Endothelial cell of umbilical vein (primary cell): ENCODE data around the gene CDK5R2. TPM values are rescaled to one million over a fixed set of nuclear protein-coding genes. Genes with fewer than 3 reads are reported as not detected.

Source experiments
- BruUV-seq: library from RNA; stranded (reverse); fragments of 400-500 nt; replicated peaks from 2 replicates; lab custom pipeline; 2021; lab: Mats Ljungman, UMichigan
- CTCF ChIA-PET: fragments of 300-600, 350-600 bp; sonication (Branson Sonifier 250); formaldehyde crosslinking; loops from one replicate; lab custom pipeline; 2021; ENCODE audit warnings: antibody characterized with exemption, inconsistent platforms; lab: Charles Lee
- POLR2A ChIA-PET: fragments of 300-600, 350-600 bp; sonication (Branson Sonifier 250); formaldehyde crosslinking; loops from one replicate; lab custom pipeline; 2021; ENCODE audit warnings: antibody characterized with exemption, inconsistent platforms; lab: Charles Lee
- DNase-seq: peaks from one replicate; pipeline ENCODE4 v3.0.0-alpha.2; 2011; ENCODE audit warnings: low read depth, low spot score
- FAIRE-seq: peaks from 2 replicates; lab custom pipeline; 2011; peaks lifted over from hg19 to GRCh38; lab: Jason Lieb, UNC
- H2AFZ ChIP-seq: 2 replicates; pipeline ENCODE4 v1.6.0; 2012; ENCODE audit warnings: low read depth, low read length, control low read depth, inconsistent platforms
- H3K27ac ChIP-seq: 2 replicates; pipeline ENCODE4 v1.5.1; 2011; ENCODE audit warnings: low read depth, mild to moderate bottlenecking, control low read depth, low read length, moderate library complexity; ENCODE audit not compliant: insufficient read depth
- H3K27me3 ChIP-seq, 2 experiments: 2 replicates each; pipeline versions ENCODE4 v1.6.0 to v1.6.1; 2011; ENCODE audit warnings: low read length in 2 of 2, mixed read lengths in 1 of 2; ENCODE audit not compliant: control insufficient read depth in 2 of 2, insufficient read depth in 2 of 2
- H3K36me3 ChIP-seq, 2 experiments: 2 replicates in 1 of 2; 3 replicates in 1 of 2; pipeline ENCODE4 v1.5.1; 2011; ENCODE audit warnings: low read length in 2 of 2, mild to moderate bottlenecking in 1 of 2, moderate library complexity in 1 of 2; ENCODE audit not compliant: control insufficient read depth in 2 of 2, insufficient read depth in 2 of 2; ENCODE audit errors: extremely low read depth in 1 of 2
- H3K4me1 ChIP-seq: 3 replicates; pipeline ENCODE4 v1.5.1; 2011; ENCODE audit warnings: mild to moderate bottlenecking, low read length; ENCODE audit not compliant: control insufficient read depth, insufficient read depth; ENCODE audit errors: extremely low read depth
- H3K4me2 ChIP-seq: 2 replicates; pipeline ENCODE4 v1.6.1; 2011; ENCODE audit warnings: low read length, control low read depth, mixed read lengths; ENCODE audit not compliant: insufficient read depth
- H3K4me3 ChIP-seq, 3 experiments: fragments of 200-600 bp in 1 of 3; sonication (generic), shearing (Covaris generic) in 1 of 3; replicated peaks in 1 of 3; 2 replicates each; pipeline ENCODE4 v1.5.1; 2011 to 2016; ENCODE audit warnings: control low read depth in 3 of 3, low read length in 3 of 3, mild to moderate bottlenecking in 2 of 3, inconsistent platforms in 1 of 3, low read depth in 1 of 3, moderate library complexity in 1 of 3; ENCODE audit not compliant: insufficient read depth in 1 of 3
- H3K79me2 ChIP-seq: 2 replicates; pipeline ENCODE4 v1.6.0; 2012; ENCODE audit warnings: low read length, inconsistent platforms; ENCODE audit not compliant: control insufficient read depth, insufficient read depth
- H3K9ac ChIP-seq: replicated peaks from 2 replicates; pipeline ENCODE3; 2011; ENCODE audit warnings: low read length, control low read depth; ENCODE audit not compliant: insufficient read depth; ENCODE audit errors: extremely low read depth
- H3K9me1 ChIP-seq: replicated peaks from 3 replicates; pipeline ENCODE4 v1.6.0; 2011; ENCODE audit warnings: mild to moderate bottlenecking, low read length; ENCODE audit not compliant: control insufficient read depth, insufficient read depth; ENCODE audit errors: extremely low read depth
- H3K9me3 ChIP-seq: replicated peaks from 2 replicates; pipeline ENCODE4 v1.5.1; 2012; ENCODE audit warnings: low read length, inconsistent platforms; ENCODE audit not compliant: control insufficient read depth, insufficient read depth
- H4K20me1 ChIP-seq: replicated peaks from 2 replicates; pipeline ENCODE3; 2011; ENCODE audit warnings: mild to moderate bottlenecking, low read length; ENCODE audit not compliant: control insufficient read depth, insufficient read depth; ENCODE audit errors: extremely low read depth
- EZH2 ChIP-seq: IDR thresholded peaks from 2 replicates; pipeline ENCODE4 v1.6.1; 2012; ENCODE audit warnings: borderline replicate concordance, low read depth, mild to moderate bottlenecking, moderate library complexity, low read length, inconsistent platforms; ENCODE audit not compliant: severe bottlenecking
- FOS ChIP-seq: IDR thresholded peaks from 2 replicates; pipeline ENCODE4 v1.6.1; 2011; ENCODE audit warnings: mild to moderate bottlenecking, low read length, moderate library complexity, borderline replicate concordance; ENCODE audit not compliant: insufficient read depth
- GATA2 ChIP-seq: IDR thresholded peaks from 2 replicates; pipeline ENCODE4 v1.7.0; 2011; ENCODE audit warnings: low read depth, mild to moderate bottlenecking, moderate library complexity, mixed read lengths, low read length; ENCODE audit not compliant: insufficient read length, insufficient read depth
- JUN ChIP-seq: IDR thresholded peaks from 2 replicates; pipeline ENCODE4 v1.6.1; 2011; ENCODE audit warnings: borderline replicate concordance, low read depth; ENCODE audit not compliant: insufficient read length, insufficient read depth
- MYC ChIP-seq: IDR thresholded peaks from one replicate; pipeline ENCODE4 v1.6.1; 2011; ENCODE audit warnings: mild to moderate bottlenecking, low read depth, low read length
- POLR2A ChIP-seq: IDR thresholded peaks from 2 replicates; pipeline ENCODE4 v1.6.1; 2012; ENCODE audit warnings: low read depth, mild to moderate bottlenecking, control low read depth, low read length
- POLR2AphosphoS5 ChIP-seq: IDR thresholded peaks from 2 replicates; pipeline ENCODE4 v1.6.1; 2012; ENCODE audit warnings: low read depth, mild to moderate bottlenecking, control low read depth, low read length, moderate library complexity; ENCODE audit not compliant: insufficient read depth
- dilution Hi-C: fragments of 300-500 bp; cut with MboI; formaldehyde crosslinking; loops from one replicate; pipeline ENCODE4 v1.15.0; 2019; ENCODE audit warnings: low sequenced_read_pairs; ENCODE audit not compliant: extremely low pct_ligation_motif_present
- intact Hi-C: fragments of 100-400 bp; cut with micrococcal nuclease; formaldehyde crosslinking; loops from one replicate; pipeline ENCODE4 v1.10.0; 2022
- polyA plus RNA-seq, 4 experiments: library from polyadenylated mRNA; depleted of rRNA in 3 of 4; stranded (reverse) in 3 of 4; unstranded in 1 of 4; fragments of >200 nt; gene quantifications; 2 replicates each; pipeline versions ENCODE4 v1.2.1 to v1.2.3, GENCODE V29; 2011 to 2012; ENCODE audit warnings: missing spikeins in 1 of 4
- total RNA-seq: library from RNA; stranded (reverse); gene quantifications from 2 replicates; pipeline ENCODE4 v1.2.3, GENCODE V29; 2021

Gene CDK5R2
- total and polyA plus RNA-seq, 2 donors (not counting 3 experiments of a cell fraction or from before 2014, with no cell fraction given) = 0.03 TPM; not detected in 1

DNA sequence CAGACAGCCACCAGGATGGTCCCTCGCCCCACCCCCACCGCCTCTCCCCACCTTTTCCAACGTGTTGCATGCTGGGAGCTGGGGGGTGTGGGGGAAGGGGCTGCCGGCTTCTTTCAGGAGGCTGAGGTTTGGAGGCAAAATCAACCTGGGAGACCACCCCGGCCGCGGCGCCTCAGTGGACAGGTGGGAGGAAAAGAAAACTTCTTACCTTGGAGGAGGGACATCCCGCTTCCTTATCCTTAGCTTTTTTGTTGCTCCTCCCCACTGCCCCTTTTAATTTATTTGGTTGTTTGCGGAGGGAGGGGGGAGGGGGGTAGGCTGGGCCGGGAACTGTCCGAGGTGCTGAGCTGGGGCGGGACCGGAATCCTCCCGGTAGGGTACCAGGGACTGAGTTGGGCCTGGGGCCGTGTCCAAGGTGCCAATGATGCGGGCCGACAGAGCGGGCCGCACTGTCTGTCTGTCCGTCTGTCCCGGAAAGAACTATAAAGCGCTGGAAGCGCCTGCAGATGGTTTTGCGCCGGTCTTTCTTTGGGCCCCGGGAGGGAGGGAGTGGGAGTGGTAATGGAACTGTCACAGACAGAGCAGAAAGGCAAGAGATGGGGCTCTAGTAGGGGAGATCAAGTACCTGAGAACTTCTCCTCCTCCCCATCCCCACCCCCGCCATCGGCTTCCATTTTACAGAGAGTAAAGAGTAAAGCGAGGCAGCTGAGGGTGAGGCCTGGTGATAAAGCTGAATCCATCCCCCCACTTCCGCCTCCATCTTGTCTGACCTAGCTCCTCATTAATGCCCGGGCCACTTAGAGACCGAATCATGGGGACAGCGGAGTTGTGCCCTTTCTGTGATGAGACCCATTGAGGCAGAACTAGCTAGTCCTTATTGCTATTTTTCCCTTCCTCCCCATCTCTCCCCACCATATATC lies 2.4 kb downstream of the CDK5R2 start:
- FAIRE-seq = no peak
- no TSS peak for BruUV-seq

DNA sequence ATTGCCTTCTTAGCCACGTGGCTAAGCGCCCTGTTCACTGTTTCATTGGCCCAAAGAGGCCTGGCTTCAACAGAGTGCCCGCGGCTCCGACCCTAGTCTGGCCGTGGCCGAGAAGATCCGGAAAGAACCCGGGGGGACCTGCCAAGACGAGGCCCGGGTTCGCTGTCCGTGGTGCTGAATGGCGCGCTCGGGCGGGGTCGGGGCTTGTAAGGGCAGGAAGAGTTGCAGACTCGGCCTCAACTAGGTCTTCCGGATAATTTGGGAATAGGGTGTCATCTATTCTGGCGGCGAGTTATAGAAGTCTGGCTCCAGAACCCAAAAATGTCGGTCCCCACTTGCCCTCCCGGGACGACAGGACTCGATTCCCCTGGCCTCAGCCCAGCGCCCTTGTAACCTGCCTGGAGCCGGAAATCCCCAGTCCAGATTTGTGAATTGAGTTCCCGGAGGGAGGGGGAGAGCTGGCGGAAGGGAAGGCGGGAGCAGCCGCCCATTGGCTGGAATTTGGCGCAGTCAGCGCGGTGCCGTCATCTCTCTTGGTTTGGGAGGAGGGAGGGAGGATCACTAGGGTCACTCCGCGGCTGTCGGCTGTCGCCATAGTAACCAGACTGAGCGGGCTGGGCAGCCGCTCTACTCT lies 3.5 kb downstream of the CDK5R2 start:
- no TSS peak for BruUV-seq
- Histone ChIP-seq H3K4me2 (no peak overlapping the region), H2AFZ (no peak overlapping the region), H3K4me1 (no peaks in the 10 kb centered on the region), H4K20me1 (no peaks in the 10 kb centered on the region), H3K27me3 (peaks cover 41 to 60% of the 10 kb centered on the region in 2 experiments), H3K9ac (no peak overlapping the region), H3K9me3 (no peaks in the 10 kb centered on the region), H3K79me2 (no peaks in the 10 kb centered on the region), H3K36me3 (no peaks in the 10 kb centered on the region), H3K9me1 (no peaks in the 10 kb centered on the region), H3K4me3 (no peak overlapping the region), H3K27ac (no peak overlapping the region)
- DNase-seq (no peak), FAIRE-seq (no peak)
- dilution Hi-C loops = no loop called here
- ChIA-PET POLR2A (no interaction called here), CTCF (interaction anchor here (6.4 kb wide), 1 partner anchor 17 kb away, joined by 45 read pairs; no protein-coding TSS in a partner anchor)
- no peak for TF ChIP-seq EZH2
- no peak for TF ChIP-seq POLR2A
- TF ChIP-seq GATA2 = no peak
- TF ChIP-seq JUN = no peak
- no peak for TF ChIP-seq POLR2AphosphoS5
- TF ChIP-seq FOS = no peak
- intact Hi-C loops = no loop called here

More for the DNA sequence above, 2.4 kb downstream of the CDK5R2 start:
- no peak for TF ChIP-seq JUN
- TF ChIP-seq FOS = no peak
- TF ChIP-seq MYC = no peak
- intact Hi-C loops = no loop called here
- H3K4me2 ChIP-seq = no peak overlapping the region
- H2AFZ ChIP-seq = no peak overlapping the region
- no peak overlapping the region for H3K4me3 ChIP-seq
- dilution Hi-C loops = no loop called here
- no peaks in the 10 kb centered on the region for H3K9me3 ChIP-seq
- H3K36me3 ChIP-seq = no peaks in the 10 kb centered on the region
- no peaks in the 10 kb centered on the region for H3K79me2 ChIP-seq
- H3K9me1 ChIP-seq = no peaks in the 10 kb centered on the region
- H3K4me1 ChIP-seq = no peaks in the 10 kb centered on the region
- no peak overlapping the region for H3K9ac ChIP-seq
- no peak overlapping the region for H3K27ac ChIP-seq
- no peaks in the 10 kb centered on the region for H4K20me1 ChIP-seq
- no peak for DNase-seq
- ChIA-PET CTCF (interaction anchor here (1.9 kb wide), 1 partner anchor 18 kb away, joined by 9 read pairs; no protein-coding TSS in a partner anchor), POLR2A (no interaction called here)
- H3K27me3 ChIP-seq = peaks cover 49 to 64% of the 10 kb centered on the region in 2 experiments
